Measurements from ENCODE around the gene MEIS2.

MEIS2 gene

GRCh38 chr15:37038716-37039106 lies 61.6 kb downstream of the MEIS2 start:
- H3K4me2 ChIP-seq = no peak overlapping the region
- H2AFZ ChIP-seq (ENCODE audit: low read depth) = no peak overlapping the region
- H3K79me2 ChIP-seq (ENCODE audit: insufficient read depth, low read depth) = no peaks in the 10 kb centered on the region
- no peaks in the 10 kb centered on the region for H4K20me1 ChIP-seq (ENCODE audit: insufficient read depth)
- no peak overlapping the region for H3K27ac ChIP-seq
- H3K27me3 ChIP-seq (ENCODE audit: insufficient read depth, low read depth) = no peaks in the 10 kb centered on the region
- H3K36me3 ChIP-seq (ENCODE audit: insufficient read depth) = no peaks in the 10 kb centered on the region
- no peak for TF ChIP-seq CTCF (conservative IDR thresholded peaks at IDR 0.05; ENCODE audit: low read depth, low read length)
- no peak overlapping the region for H3K9ac ChIP-seq
- H3K4me1 ChIP-seq (ENCODE audit: low read depth, poor library complexity, severe bottlenecking) = no peaks in the 10 kb centered on the region
- H3K4me3 ChIP-seq (IDR thresholded peaks at IDR 0.05; ENCODE audit: insufficient read depth, low read depth, low read length) = no peak overlapping the region

GRCh38 chr15:37037850-37038715 lies 62.3 kb downstream of the MEIS2 start:
- H3K27ac ChIP-seq = no peak overlapping the region
- no peak overlapping the region for H3K4me3 ChIP-seq (IDR thresholded peaks at IDR 0.05; ENCODE audit: insufficient read depth, low read depth, low read length)
- no peaks in the 10 kb centered on the region for H3K36me3 ChIP-seq (ENCODE audit: insufficient read depth)

GRCh38 chr15:37037071-37037655 lies 63.2 kb downstream of the MEIS2 start:
- Histone ChIP-seq H3K4me1 (ENCODE audit: low read depth, poor library complexity, severe bottlenecking) (no peaks in the 10 kb centered on the region), H3K79me2 (ENCODE audit: insufficient read depth, low read depth) (no peaks in the 10 kb centered on the region), H3K4me2 (no peak overlapping the region), H3K36me3 (ENCODE audit: insufficient read depth) (no peaks in the 10 kb centered on the region), H2AFZ (ENCODE audit: low read depth) (no peak overlapping the region), H4K20me1 (ENCODE audit: insufficient read depth) (no peaks in the 10 kb centered on the region), H3K27me3 (ENCODE audit: insufficient read depth, low read depth) (no peaks in the 10 kb centered on the region), H3K4me3 (IDR thresholded peaks at IDR 0.05; ENCODE audit: insufficient read depth, low read depth, low read length) (no peak overlapping the region), H3K9ac (no peak overlapping the region), H3K27ac (no peak overlapping the region)
- no peak for TF ChIP-seq CTCF (conservative IDR thresholded peaks at IDR 0.05; ENCODE audit: low read depth, low read length)

More at GRCh38 chr15:37037850-37038715, 62.3 kb downstream of the MEIS2 start:
- no peak for TF ChIP-seq CTCF (conservative IDR thresholded peaks at IDR 0.05; ENCODE audit: low read depth, low read length)
- H3K79me2 ChIP-seq (ENCODE audit: insufficient read depth, low read depth) = no peaks in the 10 kb centered on the region
- H3K4me2 ChIP-seq = no peak overlapping the region
- H3K4me1 ChIP-seq (ENCODE audit: low read depth, poor library complexity, severe bottlenecking) = no peaks in the 10 kb centered on the region
- no peak overlapping the region for H3K9ac ChIP-seq
- H4K20me1 ChIP-seq (ENCODE audit: insufficient read depth) = no peaks in the 10 kb centered on the region
- no peak overlapping the region for H2AFZ ChIP-seq (ENCODE audit: low read depth)
- no peaks in the 10 kb centered on the region for H3K27me3 ChIP-seq (ENCODE audit: insufficient read depth, low read depth)

GRCh38 chr15:37034835-37035748 lies 65.3 kb downstream of the MEIS2 start:
- Histone ChIP-seq H3K4me3 (IDR thresholded peaks at IDR 0.05; ENCODE audit: insufficient read depth, low read depth, low read length) (no peak overlapping the region), H3K4me1 (ENCODE audit: low read depth, poor library complexity, severe bottlenecking) (no peaks in the 10 kb centered on the region), H3K79me2 (ENCODE audit: insufficient read depth, low read depth) (no peaks in the 10 kb centered on the region), H3K27me3 (ENCODE audit: insufficient read depth, low read depth) (no peaks in the 10 kb centered on the region), H3K27ac (no peak overlapping the region), H3K4me2 (no peak overlapping the region), H3K36me3 (ENCODE audit: insufficient read depth) (no peaks in the 10 kb centered on the region), H4K20me1 (ENCODE audit: insufficient read depth) (no peaks in the 10 kb centered on the region), H2AFZ (ENCODE audit: low read depth) (no peak overlapping the region), H3K9ac (no peak overlapping the region)
- no peak for TF ChIP-seq CTCF (conservative IDR thresholded peaks at IDR 0.05; ENCODE audit: low read depth, low read length)

Data from KMS-11 (cell line).